NT2/D1 (cell line): ENCODE measurements around the gene ITGA1.

Experiments
- SUZ12 ChIP-seq: IDR thresholded peaks from 2 replicates; pipeline ENCODE4 v1.6.1; 2011; ENCODE audit not compliant: insufficient read length, insufficient read depth; ENCODE audit errors: extremely low read depth
- YY1 ChIP-seq: IDR thresholded peaks from 2 replicates; pipeline ENCODE4 v1.6.1; 2011; ENCODE audit not compliant: insufficient read length, insufficient read depth
- ZNF274 ChIP-seq: IDR thresholded peaks from 2 replicates; pipeline ENCODE4 v1.6.1; 2011; ENCODE audit warnings: mild to moderate bottlenecking, low read depth, low read length

DNA sequence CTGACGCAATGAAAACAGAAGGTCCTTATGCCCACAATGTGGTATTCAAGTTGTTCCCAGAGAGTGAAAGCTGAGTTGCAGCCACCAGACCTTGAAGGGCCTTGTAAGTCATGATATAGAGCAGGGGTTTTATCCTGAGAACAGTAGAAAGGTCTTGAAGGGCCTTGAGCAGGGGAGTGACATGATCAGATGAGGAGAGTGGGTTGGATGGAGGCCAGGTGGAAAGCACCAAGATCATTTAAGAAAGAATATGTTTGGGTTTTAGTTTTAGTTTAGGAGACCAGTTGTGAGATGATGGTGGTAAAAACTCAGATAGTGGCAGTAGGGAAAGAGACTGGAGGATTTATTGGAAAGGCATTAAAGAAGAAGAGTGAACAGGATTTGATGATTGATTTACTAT lies 207.4 kb downstream of the ITGA1 start:
- TF ChIP-seq ZNF274 (no peak), YY1 (no peak), SUZ12 (no peak)
